OCI-LY1 (cell line): ENCODE data around the gene TMC6.

Experiments used
- H2AFZ ChIP-seq: fragments of 200-600 bp; sonication (generic), shearing (Covaris generic); 2 replicates; pipeline ENCODE4 v1.6.0; 2014; ENCODE audit warnings: antibody characterized with exemption, mild to moderate bottlenecking, low read length
- H3F3A ChIP-seq: fragments of 200-600 bp; sonication (generic), shearing (Covaris generic); 2 replicates; pipeline ENCODE4 v1.6.0; 2014; ENCODE audit warnings: mild to moderate bottlenecking, antibody characterized with exemption, low read length, moderate library complexity; ENCODE audit not compliant: insufficient read depth
- H3K27ac ChIP-seq: fragments of 200-600 bp; sonication (generic); 2 replicates; pipeline ENCODE4 v1.5.1; 2014; ENCODE audit warnings: low read length, mixed run types, mild to moderate bottlenecking, low read depth; ENCODE audit not compliant: poor library complexity, severe bottlenecking
- H3K27me3 ChIP-seq: fragments of 200-600 bp; sonication (generic); 2 replicates; pipeline ENCODE4 v1.6.0; 2014; ENCODE audit warnings: antibody characterized with exemption, mild to moderate bottlenecking, low read length, moderate library complexity; ENCODE audit not compliant: insufficient read depth
- H3K36me3 ChIP-seq: fragments of 200-600 bp; sonication (generic); 2 replicates; pipeline ENCODE4 v1.6.1; 2014; ENCODE audit warnings: mild to moderate bottlenecking, antibody characterized with exemption, low read length, moderate library complexity, mixed read lengths; ENCODE audit not compliant: insufficient read depth
- H3K4me1 ChIP-seq: fragments of 200-600 bp; sonication (generic); 2 replicates; pipeline ENCODE4 v1.5.1; 2014; ENCODE audit warnings: mild to moderate bottlenecking, low read length, moderate library complexity; ENCODE audit not compliant: insufficient read depth, severe bottlenecking
- H3K4me2 ChIP-seq: fragments of 200-600 bp; sonication (generic), shearing (Covaris generic); 2 replicates; pipeline ENCODE4 v1.6.1; 2014; ENCODE audit warnings: low read length
- H3K4me3 ChIP-seq: fragments of 200-600 bp; sonication (generic); 2 replicates; pipeline ENCODE4 v1.5.1; 2014; ENCODE audit warnings: low read length, low read depth, mild to moderate bottlenecking, mixed read lengths; ENCODE audit not compliant: poor library complexity, severe bottlenecking
- H3K79me2 ChIP-seq: fragments of 200-600 bp; shearing (Covaris generic); 2 replicates; pipeline ENCODE4 v1.6.1; 2016; ENCODE audit warnings: mixed run types, low read length, mixed read lengths; ENCODE audit not compliant: insufficient read depth
- H3K9ac ChIP-seq: fragments of 200-600 bp; sonication (generic), shearing (Covaris generic); 2 replicates; pipeline ENCODE4 v1.6.1; 2014; ENCODE audit warnings: mild to moderate bottlenecking, low read length, mixed read lengths
- H3K9me2 ChIP-seq: fragments of 200-600 bp; sonication (generic), shearing (Covaris generic); 2 replicates; pipeline ENCODE4 v1.6.1; 2014; ENCODE audit warnings: low read depth, mild to moderate bottlenecking, low read length, mixed read lengths
- H3K9me3 ChIP-seq: fragments of 200-600 bp; shearing (Covaris generic); 2 replicates; pipeline ENCODE4 v1.6.1; 2014; ENCODE audit warnings: low read length, mixed read lengths
- H4K20me1 ChIP-seq: fragments of 200-600 bp; sonication (generic), shearing (Covaris generic); 2 replicates; pipeline ENCODE4 v1.6.0; 2016; ENCODE audit warnings: mild to moderate bottlenecking, low read length; ENCODE audit not compliant: insufficient read depth
- EZH2 ChIP-seq: fragments of 200-600 bp; sonication (generic), shearing (Covaris generic); IDR thresholded peaks from 2 replicates; pipeline ENCODE4 v1.8.0; 2017; ENCODE audit warnings: borderline replicate concordance, mixed run types, mild to moderate bottlenecking, antibody characterized with exemption, low read length, moderate library complexity, mixed read lengths
- TF ChIP-seq, protein P1 (sequence below): fragments of 200-600 bp; sonication (generic), shearing (Covaris generic); IDR thresholded peaks from 2 replicates; pipeline ENCODE4 v1.5.1; 2017; ENCODE audit warnings: mild to moderate bottlenecking, antibody characterized with exemption, low read length, moderate library complexity, mixed read lengths

The TMC6 gene

GRCh38 chr17:78144736-78145641 is 16.4 kb upstream of the TMC6 start:
- TF ChIP-seq EZH2: no peak
- TF ChIP-seq, protein P1, sequence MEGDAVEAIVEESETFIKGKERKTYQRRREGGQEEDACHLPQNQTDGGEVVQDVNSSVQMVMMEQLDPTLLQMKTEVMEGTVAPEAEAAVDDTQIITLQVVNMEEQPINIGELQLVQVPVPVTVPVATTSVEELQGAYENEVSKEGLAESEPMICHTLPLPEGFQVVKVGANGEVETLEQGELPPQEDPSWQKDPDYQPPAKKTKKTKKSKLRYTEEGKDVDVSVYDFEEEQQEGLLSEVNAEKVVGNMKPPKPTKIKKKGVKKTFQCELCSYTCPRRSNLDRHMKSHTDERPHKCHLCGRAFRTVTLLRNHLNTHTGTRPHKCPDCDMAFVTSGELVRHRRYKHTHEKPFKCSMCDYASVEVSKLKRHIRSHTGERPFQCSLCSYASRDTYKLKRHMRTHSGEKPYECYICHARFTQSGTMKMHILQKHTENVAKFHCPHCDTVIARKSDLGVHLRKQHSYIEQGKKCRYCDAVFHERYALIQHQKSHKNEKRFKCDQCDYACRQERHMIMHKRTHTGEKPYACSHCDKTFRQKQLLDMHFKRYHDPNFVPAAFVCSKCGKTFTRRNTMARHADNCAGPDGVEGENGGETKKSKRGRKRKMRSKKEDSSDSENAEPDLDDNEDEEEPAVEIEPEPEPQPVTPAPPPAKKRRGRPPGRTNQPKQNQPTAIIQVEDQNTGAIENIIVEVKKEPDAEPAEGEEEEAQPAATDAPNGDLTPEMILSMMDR: no peak
- H3K27me3 ChIP-seq: no peaks in the 10 kb centered on the region
- no peaks in the 10 kb centered on the region for H3K9me2 ChIP-seq
- no peaks in the 10 kb centered on the region for H3K9me3 ChIP-seq
- no peak overlapping the region for H2AFZ ChIP-seq
- peaks cover 30% of the 10 kb centered on the region for H3K4me1 ChIP-seq
- H3K27ac ChIP-seq: no peak overlapping the region
- H3K9ac ChIP-seq: no peak overlapping the region
- H4K20me1 ChIP-seq: no peaks in the 10 kb centered on the region
- H3K79me2 ChIP-seq: no peaks in the 10 kb centered on the region
- H3K4me2 ChIP-seq: no peak overlapping the region
- H3K36me3 ChIP-seq: peaks cover 8% of the 10 kb centered on the region
- no peaks in the 10 kb centered on the region for H3F3A ChIP-seq
- no peak overlapping the region for H3K4me3 ChIP-seq

- Histone ChIP-seq H3K36me3 (peaks cover 8% of the 10 kb centered on the region), H3K4me1 (peaks cover 34% of the 10 kb centered on the region), H3K27ac (no peak overlapping the region), H3K79me2 (no peaks in the 10 kb centered on the region), H3K9ac (no peak overlapping the region), H3F3A (no peaks in the 10 kb centered on the region), H3K27me3 (no peaks in the 10 kb centered on the region), H3K4me2 (no peak overlapping the region), H3K9me3 (no peaks in the 10 kb centered on the region), H3K4me3 (no peak overlapping the region), H3K9me2 (no peaks in the 10 kb centered on the region), H4K20me1 (no peaks in the 10 kb centered on the region), H2AFZ (no peak overlapping the region)
- TF ChIP-seq, protein P1: no peak
- TF ChIP-seq EZH2: no peak
Observed at GRCh38 chr17:78144147-78144719, 15.7 kb upstream of the TMC6 start.

GRCh38 chr17:78143214-78144146 is 14.9 kb upstream of the TMC6 start:
- Histone ChIP-seq H3K79me2 (no peaks in the 10 kb centered on the region), H3K27ac (no peak overlapping the region), H2AFZ (no peak overlapping the region), H3K4me3 (no peak overlapping the region), H3K9ac (no peak overlapping the region), H3K9me3 (no peaks in the 10 kb centered on the region), H3K4me1 (peaks cover 31% of the 10 kb centered on the region), H4K20me1 (no peaks in the 10 kb centered on the region), H3K9me2 (no peaks in the 10 kb centered on the region), H3K27me3 (no peaks in the 10 kb centered on the region), H3F3A (no peaks in the 10 kb centered on the region), H3K4me2 (no peak overlapping the region), H3K36me3 (peaks cover 8% of the 10 kb centered on the region)
- no peak for TF ChIP-seq EZH2
- TF ChIP-seq, protein P1: no peak
